Measurements from ENCODE around the gene LIPC.

DNA sequence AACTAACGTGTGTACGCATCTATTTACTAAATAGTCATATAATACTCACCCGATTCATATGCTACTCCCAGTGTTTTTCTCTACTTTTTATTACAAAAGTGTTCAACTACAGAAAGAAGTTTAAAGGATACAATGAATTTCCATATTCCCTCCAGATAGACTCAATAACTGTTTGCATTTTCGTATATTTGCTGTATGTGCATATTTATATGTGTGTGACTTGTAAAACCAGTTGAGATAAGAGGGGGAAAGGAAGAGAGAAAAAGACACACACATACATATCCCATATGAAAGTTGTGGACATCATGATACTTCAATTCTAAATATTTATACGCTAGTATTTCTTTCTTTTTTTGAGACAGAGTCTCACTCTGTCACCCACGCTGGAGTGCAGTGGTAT lies 14.1 kb downstream of the LIPC start:
- TF ChIP-seq CTCF (IDR thresholded peaks at IDR 0.05 in 2 of 3, conservative IDR thresholded peaks at IDR 0.05 in 1 of 3; ENCODE audit: borderline replicate concordance in 1 of 3, insufficient read depth in 1 of 3, low read depth in 2 of 3, low read length in 2 of 3) (no peak), JUND (IDR thresholded peaks at IDR 0.05) (no peak), RAD21 (IDR thresholded peaks at IDR 0.05; ENCODE audit: low read depth) (no peak), ZNF274 (IDR thresholded peaks at IDR 0.05; ENCODE audit: low read depth, low read length) (no peak), EZH2phosphoT487 (IDR thresholded peaks at IDR 0.05; ENCODE audit: borderline replicate concordance) (no peak), SIN3A (IDR thresholded peaks at IDR 0.05; ENCODE audit: low read depth) (no peak), SP1 (IDR thresholded peaks at IDR 0.05; ENCODE audit: low read depth) (no peak), EZH2 (IDR thresholded peaks at IDR 0.05) (no peak), YY1 (IDR thresholded peaks at IDR 0.05; ENCODE audit: extremely low read depth, insufficient replicate concordance, low read depth, low read length) (no peak)
